PC-9 (cell line): ENCODE data around the gene FH. TPM values are rescaled to one million over a fixed set of nuclear protein-coding genes. Genes with fewer than 3 reads are reported as not detected.

Source experiments
- BruUV-seq: library from RNA; stranded (reverse); fragments of 400-500 nt; replicated peaks from 2 replicates; lab custom pipeline; 2021; lab: Mats Ljungman, UMichigan
- CTCF ChIA-PET: fragments of 300-600 bp; sonication (Branson Sonifier 250); formaldehyde crosslinking; loops from one replicate; lab custom pipeline; 2022; ENCODE audit warnings: antibody characterized with exemption; lab: Charles Lee
- POLR2A ChIA-PET: fragments of 300-600 bp; sonication (Branson Sonifier 250); formaldehyde crosslinking; loops from one replicate; lab custom pipeline; 2022; ENCODE audit warnings: antibody characterized with exemption; ENCODE audit not compliant: unreplicated experiment; lab: Charles Lee
- DNase-seq, 2 experiments: peaks; one replicate each; pipeline versions ENCODE4 v3.0.0 to v3.0.0-alpha.2; 2015 to 2022; ENCODE audit warnings: mixed read lengths in 1 of 2
- H2AFZ ChIP-seq: fragments of 200-600 bp; sonication (generic); 2 replicates; pipeline ENCODE4 v1.8.1; 2017; ENCODE audit warnings: antibody characterized with exemption
- H3F3A ChIP-seq: fragments of 200-600 bp; sonication (generic); 2 replicates; pipeline ENCODE4 v1.8.1; 2017; ENCODE audit warnings: antibody characterized with exemption, mild to moderate bottlenecking, low read depth; ENCODE audit not compliant: insufficient read depth
- H3K27ac ChIP-seq: fragments of 200-600 bp; sonication (generic); 2 replicates; pipeline ENCODE4 v1.6.1; 2016; ENCODE audit warnings: mixed run types
- H3K27me3 ChIP-seq: fragments of 200-600 bp; sonication (generic); 2 replicates; pipeline ENCODE4 v1.6.1; 2016; ENCODE audit warnings: low read depth, mixed run types; ENCODE audit not compliant: insufficient read depth
- H3K36me3 ChIP-seq: fragments of 200-600 bp; sonication (generic); 2 replicates; pipeline ENCODE4 v1.6.1; 2016; ENCODE audit warnings: low read depth, mixed run types
- H3K4me1 ChIP-seq: fragments of 200-600 bp; sonication (generic); replicated peaks from 2 replicates; pipeline ENCODE4 v1.6.1; 2016; ENCODE audit warnings: mixed run types; ENCODE audit not compliant: insufficient read depth
- H3K4me2 ChIP-seq: fragments of 200-600 bp; sonication (generic); 2 replicates; pipeline ENCODE4 v1.6.1; 2017; ENCODE audit warnings: mixed run types
- H3K4me3 ChIP-seq: fragments of 200-600 bp; sonication (generic); 2 replicates; pipeline ENCODE4 v1.6.1; 2016; ENCODE audit warnings: mixed run types
- H3K79me2 ChIP-seq: fragments of 200-600 bp; sonication (generic); 2 replicates; pipeline ENCODE4 v1.6.1; 2017; ENCODE audit warnings: low read depth, mixed run types
- H3K9me2 ChIP-seq: fragments of 200-600 bp; sonication (generic); 2 replicates; pipeline ENCODE4 v1.8.1; 2017; ENCODE audit warnings: mild to moderate bottlenecking; ENCODE audit not compliant: insufficient read depth
- H3K9me3 ChIP-seq: fragments of 200-600 bp; sonication (generic); 2 replicates; pipeline ENCODE4 v1.8.1; 2016; ENCODE audit warnings: low read depth; ENCODE audit not compliant: insufficient read depth
- H4K20me1 ChIP-seq: fragments of 200-600 bp; sonication (generic); 2 replicates; pipeline ENCODE4 v1.8.1; 2017; ENCODE audit not compliant: insufficient read depth
- EZH2 ChIP-seq: fragments of 200-600 bp; sonication (generic); IDR thresholded peaks from 2 replicates; pipeline ENCODE4 v1.8.0; 2017; ENCODE audit warnings: antibody characterized with exemption, low read depth
- intact Hi-C: fragments of 100-400 bp; cut with micrococcal nuclease; formaldehyde crosslinking; loops from one replicate; pipeline ENCODE4 v1.10.0; 2022; ENCODE audit not compliant: unreplicated experiment
- total RNA-seq: library from RNA; stranded (reverse); gene quantifications from 2 replicates; pipeline ENCODE4 v1.2.3, GENCODE V29; 2021
- TF ChIP-seq, protein P1 (sequence below): fragments of 200-600 bp; sonication (generic); conservative IDR thresholded peaks from 2 replicates; pipeline ENCODE4 v1.6.1; 2017; ENCODE audit warnings: mixed run types, antibody characterized with exemption, mild to moderate bottlenecking, moderate library complexity

Gene FH
- total RNA-seq, 1 experiment from 2014 or later: 88.3 TPM

DNA sequence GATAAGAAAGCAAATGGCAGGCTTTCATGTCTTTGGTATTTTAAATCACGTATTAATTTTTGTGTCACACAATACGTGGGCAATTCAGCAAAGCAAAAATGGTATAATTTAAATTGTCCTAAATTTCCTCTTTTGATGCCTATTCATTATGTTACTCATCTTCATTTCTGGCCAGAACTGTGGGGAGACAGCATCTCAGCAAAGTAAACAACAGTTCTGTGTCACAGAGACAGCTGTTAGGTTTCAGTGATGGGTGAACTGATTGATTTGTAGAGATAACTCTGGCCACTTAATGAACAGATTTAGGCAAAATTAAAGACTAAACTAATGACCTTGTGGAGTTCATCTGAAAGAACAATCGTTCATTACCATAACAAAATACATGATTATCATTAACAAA is 49.2 kb downstream of the FH start:
- H3K27me3 ChIP-seq: no peaks in the 10 kb centered on the region
- no peak for DNase-seq
- no peak overlapping the region for H2AFZ ChIP-seq
- H3K36me3 ChIP-seq: no peaks in the 10 kb centered on the region
- H4K20me1 ChIP-seq: no peaks in the 10 kb centered on the region
- H3K27ac ChIP-seq: no peak overlapping the region
- H3K4me3 ChIP-seq: no peak overlapping the region
- POLR2A ChIA-PET: no interaction called here
- no TSS peak for BruUV-seq
- intact Hi-C loops: no loop called here
- H3K4me2 ChIP-seq: no peak overlapping the region
- H3F3A ChIP-seq: no peaks in the 10 kb centered on the region
- no peaks in the 10 kb centered on the region for H3K79me2 ChIP-seq
- H3K4me1 ChIP-seq: no peaks in the 10 kb centered on the region
- TF ChIP-seq, protein P1, sequence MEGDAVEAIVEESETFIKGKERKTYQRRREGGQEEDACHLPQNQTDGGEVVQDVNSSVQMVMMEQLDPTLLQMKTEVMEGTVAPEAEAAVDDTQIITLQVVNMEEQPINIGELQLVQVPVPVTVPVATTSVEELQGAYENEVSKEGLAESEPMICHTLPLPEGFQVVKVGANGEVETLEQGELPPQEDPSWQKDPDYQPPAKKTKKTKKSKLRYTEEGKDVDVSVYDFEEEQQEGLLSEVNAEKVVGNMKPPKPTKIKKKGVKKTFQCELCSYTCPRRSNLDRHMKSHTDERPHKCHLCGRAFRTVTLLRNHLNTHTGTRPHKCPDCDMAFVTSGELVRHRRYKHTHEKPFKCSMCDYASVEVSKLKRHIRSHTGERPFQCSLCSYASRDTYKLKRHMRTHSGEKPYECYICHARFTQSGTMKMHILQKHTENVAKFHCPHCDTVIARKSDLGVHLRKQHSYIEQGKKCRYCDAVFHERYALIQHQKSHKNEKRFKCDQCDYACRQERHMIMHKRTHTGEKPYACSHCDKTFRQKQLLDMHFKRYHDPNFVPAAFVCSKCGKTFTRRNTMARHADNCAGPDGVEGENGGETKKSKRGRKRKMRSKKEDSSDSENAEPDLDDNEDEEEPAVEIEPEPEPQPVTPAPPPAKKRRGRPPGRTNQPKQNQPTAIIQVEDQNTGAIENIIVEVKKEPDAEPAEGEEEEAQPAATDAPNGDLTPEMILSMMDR: no peak
- no peak for TF ChIP-seq EZH2
- CTCF ChIA-PET: no interaction called here
- H3K9me3 ChIP-seq: no peaks in the 10 kb centered on the region
- no peaks in the 10 kb centered on the region for H3K9me2 ChIP-seq

DNA sequence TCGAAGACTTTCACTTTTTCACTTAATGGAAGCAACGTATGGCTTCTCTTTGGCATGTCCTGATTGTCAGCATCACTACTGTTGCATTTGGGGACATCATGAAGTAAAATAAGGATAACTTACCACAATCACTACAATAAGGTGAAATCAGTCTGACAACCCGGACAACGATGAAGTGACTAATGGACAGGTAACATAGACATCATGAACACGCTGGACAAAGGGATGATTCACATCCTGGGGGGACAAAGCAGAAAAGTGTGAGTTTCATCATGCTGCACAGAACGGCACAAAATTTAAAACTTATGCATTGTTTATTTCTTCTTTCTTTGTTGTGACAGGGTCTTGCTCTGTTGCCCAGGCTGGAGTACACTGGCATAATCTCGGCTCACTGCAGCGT is 53.9 kb downstream of the FH start:
- intact Hi-C loops: no loop called here
- POLR2A ChIA-PET: no interaction called here
- Histone ChIP-seq H3K27ac (no peak overlapping the region), H3K9me2 (no peaks in the 10 kb centered on the region), H3F3A (no peaks in the 10 kb centered on the region), H2AFZ (no peak overlapping the region), H3K36me3 (no peaks in the 10 kb centered on the region), H3K27me3 (no peaks in the 10 kb centered on the region), H3K9me3 (no peaks in the 10 kb centered on the region), H3K4me1 (no peaks in the 10 kb centered on the region), H3K4me3 (no peak overlapping the region), H3K79me2 (no peaks in the 10 kb centered on the region), H4K20me1 (no peaks in the 10 kb centered on the region), H3K4me2 (no peak overlapping the region)
- no peak for DNase-seq
- CTCF ChIA-PET: no interaction called here
- BruUV-seq: no TSS peak
- TF ChIP-seq, protein P1: no peak

DNA sequence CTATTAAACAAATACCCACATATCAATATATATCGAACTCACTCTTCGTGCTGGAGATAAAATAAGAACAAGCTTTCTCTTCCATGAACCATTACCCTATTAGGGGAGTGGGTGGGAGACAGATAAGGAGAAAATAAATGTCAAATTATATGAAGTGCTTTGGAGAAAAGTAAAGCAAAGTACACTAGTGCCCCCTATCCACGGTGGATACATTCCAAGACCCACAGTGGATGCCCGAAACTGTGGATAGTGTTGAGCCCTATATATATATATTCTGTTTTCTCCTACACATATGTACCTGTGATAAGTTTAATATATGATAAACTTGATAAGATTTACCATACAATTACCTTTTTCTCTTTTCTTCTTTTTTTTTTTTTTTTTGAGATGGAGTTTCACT is 54.6 kb downstream of the FH start:
- TF ChIP-seq EZH2: no peak
- TF ChIP-seq, protein P1: no peak
- no peaks in the 10 kb centered on the region for H3K27me3 ChIP-seq
- H3K36me3 ChIP-seq: no peaks in the 10 kb centered on the region
- intact Hi-C loops: no loop called here
- no peak overlapping the region for H3K27ac ChIP-seq
- no peaks in the 10 kb centered on the region for H3K79me2 ChIP-seq
- no peak overlapping the region for H3K4me2 ChIP-seq
- H3F3A ChIP-seq: no peaks in the 10 kb centered on the region
- no peaks in the 10 kb centered on the region for H3K4me1 ChIP-seq
- ChIA-PET POLR2A (no interaction called here), CTCF (no interaction called here)
- H3K9me2 ChIP-seq: no peaks in the 10 kb centered on the region
- no peaks in the 10 kb centered on the region for H3K9me3 ChIP-seq
- no peak for DNase-seq
- no peaks in the 10 kb centered on the region for H4K20me1 ChIP-seq
- H2AFZ ChIP-seq: no peak overlapping the region
- no peak overlapping the region for H3K4me3 ChIP-seq
- no TSS peak for BruUV-seq
